Ramos (cell line): ENCODE results near the gene ST3GAL4.

ENCODE experiments used
- in situ Hi-C: fragments of 300-500 bp; cut with MboI; formaldehyde crosslinking; loops from one replicate; pipeline ENCODE4 v1.14.3; 2022; ENCODE audit warnings: low sequenced_read_pairs; ENCODE audit not compliant: unreplicated experiment

The ST3GAL4 gene

DNA sequence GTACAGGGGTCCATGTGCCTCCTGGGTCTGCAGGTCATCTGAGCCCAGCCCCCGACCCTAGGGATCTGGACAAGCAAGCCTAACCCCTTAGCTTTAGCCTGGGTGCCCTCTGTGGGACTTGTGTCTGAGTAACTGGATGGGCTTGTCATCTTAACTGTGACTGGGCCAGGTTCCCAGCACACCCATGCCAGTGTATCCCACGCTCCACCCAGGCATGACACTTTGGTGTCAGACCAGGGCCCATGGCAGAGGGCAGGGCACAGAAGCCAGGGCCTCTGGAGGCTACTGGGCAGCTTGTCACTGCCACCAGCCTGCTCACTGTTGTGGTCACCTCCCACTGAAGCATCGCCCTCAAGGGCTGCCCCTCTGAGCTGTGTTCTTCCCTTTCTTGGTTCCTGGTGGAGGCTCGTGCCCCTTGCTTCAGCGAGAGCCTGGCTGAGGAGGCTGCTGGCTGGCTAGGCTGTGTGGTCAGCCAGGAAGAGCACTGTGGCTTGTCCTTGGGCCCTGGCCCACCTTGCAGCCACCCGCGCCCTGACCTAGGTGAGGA is 80.8 kb downstream of the ST3GAL4 start:
- in situ Hi-C loops = loop anchor here (10.0 kb wide), 1 partner anchor 559 kb away; no protein-coding TSS in a partner anchor

DNA sequence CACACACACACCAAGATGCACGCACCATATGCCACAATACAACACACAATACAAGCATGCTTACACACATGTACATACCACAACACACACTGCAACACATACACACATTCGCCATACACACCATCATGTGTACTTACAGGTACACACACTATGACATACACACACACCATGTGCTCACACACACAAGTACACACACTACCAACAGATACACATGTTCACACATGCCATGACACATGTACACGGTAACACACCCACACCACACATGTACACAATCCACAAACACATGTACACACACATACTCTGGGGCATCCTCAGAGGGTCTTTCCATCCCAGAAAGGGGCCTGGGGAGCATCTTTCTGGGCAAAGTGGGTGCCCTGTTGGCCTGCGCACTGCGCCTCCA is 82.2 kb downstream of the ST3GAL4 start:
- in situ Hi-C loops = loop anchor here (10.0 kb wide), 1 partner anchor 557 kb away; no protein-coding TSS in a partner anchor

DNA sequence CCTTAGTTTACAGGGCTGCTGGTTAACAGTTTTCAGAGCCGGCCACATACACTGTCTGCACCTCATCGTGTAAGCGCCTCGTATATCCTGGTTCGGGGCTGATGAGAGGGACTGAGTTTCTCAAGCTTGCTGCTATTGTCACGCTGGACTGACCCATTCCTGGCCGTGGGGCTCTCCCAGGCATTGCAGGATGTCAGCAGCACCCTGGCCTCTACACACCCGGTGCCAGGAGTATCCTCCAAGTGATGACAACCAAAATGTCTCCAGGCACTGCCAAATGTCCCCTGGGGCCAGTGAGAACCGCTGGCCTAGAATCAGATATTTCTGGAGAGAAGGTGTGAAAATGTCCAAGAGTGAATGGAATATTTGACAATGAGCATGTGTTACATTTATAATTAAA is 82.8 kb downstream of the ST3GAL4 start:
- in situ Hi-C loops = loop anchor here (10.0 kb wide), 1 partner anchor 557 kb away; no protein-coding TSS in a partner anchor

DNA sequence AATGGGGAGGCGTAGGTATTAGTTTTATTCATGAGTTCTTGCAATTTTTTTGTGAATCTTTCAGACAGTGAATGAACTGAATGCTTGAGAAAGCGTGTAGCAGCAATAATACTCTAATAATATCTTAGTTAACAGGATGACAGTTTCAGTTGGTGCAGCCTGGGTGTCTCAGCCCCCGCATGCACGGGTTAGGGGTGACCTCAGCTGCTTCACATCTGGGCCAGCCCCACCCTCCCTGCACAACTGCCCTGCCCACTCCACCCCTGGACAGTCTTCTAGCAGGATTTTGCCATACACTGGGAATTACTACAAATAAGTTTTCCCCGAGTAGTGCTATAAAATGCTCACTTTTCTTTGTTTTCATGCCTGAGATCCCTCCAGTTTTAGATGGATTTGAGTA is 83.2 kb downstream of the ST3GAL4 start:
- in situ Hi-C loops = loop anchor here (10.0 kb wide), 1 partner anchor 556 kb away; no protein-coding TSS in a partner anchor

DNA sequence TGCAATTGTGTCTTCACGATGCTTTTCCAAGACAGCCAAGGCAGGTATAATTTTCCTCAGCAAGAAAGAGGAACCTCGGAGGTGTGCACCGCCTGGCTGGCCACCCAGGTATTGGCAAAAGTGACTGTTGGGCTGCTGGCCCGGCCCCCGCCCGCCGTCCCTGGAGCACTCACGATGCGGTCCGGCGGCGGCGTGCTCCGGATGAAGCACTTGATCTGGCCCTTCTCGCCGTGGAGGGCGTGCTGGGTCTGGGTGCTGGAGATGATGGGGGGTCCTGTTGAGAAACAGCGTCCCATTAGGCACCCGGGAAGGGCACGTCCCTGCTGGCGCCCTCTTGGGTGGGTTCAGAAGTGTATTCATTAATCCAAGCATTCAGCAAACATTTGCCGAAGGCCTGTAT is 84.8 kb downstream of the ST3GAL4 start:
- in situ Hi-C loops = loop anchor here (10.0 kb wide), 1 partner anchor 905 kb away; no protein-coding TSS in a partner anchor

DNA sequence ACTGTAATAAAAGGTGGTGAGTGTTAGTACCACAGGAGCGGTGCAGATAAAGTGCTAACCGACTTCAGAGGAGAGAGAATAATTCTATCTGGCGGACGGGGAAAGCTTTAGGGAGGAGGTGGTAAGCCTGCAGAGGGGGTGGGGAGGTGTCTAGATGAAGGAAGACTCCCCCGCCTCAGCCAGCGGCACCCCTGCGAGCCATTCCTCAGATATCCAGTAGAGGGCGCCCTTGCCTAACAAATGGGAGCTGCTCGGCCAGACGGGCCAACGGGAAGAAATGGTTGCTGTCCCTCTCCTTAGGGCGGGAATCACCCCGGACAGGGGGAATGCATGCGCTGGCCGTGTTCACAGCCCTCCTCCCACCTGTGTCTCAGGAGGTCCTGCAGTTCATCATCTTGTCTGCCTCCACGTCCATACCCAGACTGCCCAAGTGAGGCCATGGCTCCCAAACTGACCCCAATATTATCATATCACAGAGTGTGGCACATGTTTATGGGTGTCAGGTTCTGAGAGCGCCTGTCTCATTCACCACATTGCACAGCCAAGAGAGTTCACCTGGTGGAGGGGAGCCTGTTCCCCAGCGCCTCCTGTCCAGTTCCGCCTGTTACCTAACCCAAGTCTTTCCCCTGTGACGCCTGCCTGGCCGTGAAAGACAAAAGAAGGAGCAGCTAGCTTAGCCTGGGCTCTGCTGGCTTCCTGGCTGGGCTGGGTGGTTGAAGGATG is 85.5 kb downstream of the ST3GAL4 start:
- in situ Hi-C loops = loop anchor here (10.0 kb wide), 1 partner anchor 904 kb away; no protein-coding TSS in a partner anchor

DNA sequence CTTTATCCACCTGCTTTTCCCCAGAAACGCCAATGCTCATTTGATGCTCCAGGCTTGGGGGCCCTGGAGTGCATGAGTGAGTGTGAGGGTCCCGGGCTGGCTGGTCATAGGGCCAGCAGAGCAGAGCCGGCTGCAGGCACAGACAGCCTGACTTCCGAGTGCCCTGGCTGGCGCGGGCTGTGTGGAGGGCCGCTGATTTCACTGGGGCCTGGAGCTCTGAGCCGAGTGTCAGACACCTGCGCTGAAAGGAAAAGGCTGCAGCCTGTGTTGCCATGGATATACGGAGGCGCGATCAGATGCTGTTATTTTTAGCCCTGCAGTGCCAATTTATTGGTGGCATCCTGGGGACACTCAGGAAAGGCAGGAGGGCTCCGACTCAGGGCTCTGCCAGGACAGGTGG is 87.6 kb downstream of the ST3GAL4 start:
- in situ Hi-C loops = loop anchor here (10.0 kb wide), 1 partner anchor 902 kb away; no protein-coding TSS in a partner anchor

DNA sequence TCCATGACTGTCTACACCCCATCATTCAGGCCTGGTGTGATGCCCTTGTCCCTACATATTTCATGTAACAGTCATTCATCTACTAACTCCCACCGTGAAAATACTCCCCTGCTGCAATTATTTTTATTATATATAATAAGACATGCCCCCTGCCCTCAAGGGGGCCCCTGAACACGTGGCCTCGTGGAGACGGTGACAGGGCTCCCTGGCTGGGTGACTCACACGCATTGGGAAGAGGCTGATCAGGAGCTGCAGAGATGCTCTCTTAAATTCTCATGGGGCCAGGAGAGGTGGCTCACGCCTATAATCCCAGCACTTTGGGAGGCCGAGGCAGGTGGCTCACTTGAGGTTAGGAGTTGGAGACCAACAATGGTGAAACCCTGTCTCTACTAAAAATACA is 88.6 kb downstream of the ST3GAL4 start:
- in situ Hi-C loops = loop anchor here (10.0 kb wide), 1 partner anchor 901 kb away; no protein-coding TSS in a partner anchor

DNA sequence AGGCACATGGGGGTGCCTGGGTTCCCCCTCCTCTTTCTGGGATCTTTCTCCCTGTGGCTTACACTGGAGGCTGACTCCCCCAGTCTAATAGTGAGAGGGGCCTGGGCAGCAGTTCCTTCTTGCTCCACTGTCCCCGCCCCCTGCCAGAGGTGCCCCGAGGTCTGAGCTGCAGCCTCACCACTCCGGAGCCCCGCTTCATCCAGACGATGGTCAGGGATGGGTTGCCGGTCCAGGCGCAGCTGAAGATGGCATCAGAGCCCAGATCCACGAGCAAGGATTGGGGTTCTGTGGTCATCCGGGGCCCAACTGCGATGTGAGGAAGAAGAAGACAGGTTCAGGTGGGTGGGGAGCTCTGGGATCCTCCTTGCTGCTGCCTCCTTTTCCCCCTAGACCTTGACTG is 91.1 kb downstream of the ST3GAL4 start:
- in situ Hi-C loops = loop anchor here (10.0 kb wide), 1 partner anchor 898 kb away; no protein-coding TSS in a partner anchor

DNA sequence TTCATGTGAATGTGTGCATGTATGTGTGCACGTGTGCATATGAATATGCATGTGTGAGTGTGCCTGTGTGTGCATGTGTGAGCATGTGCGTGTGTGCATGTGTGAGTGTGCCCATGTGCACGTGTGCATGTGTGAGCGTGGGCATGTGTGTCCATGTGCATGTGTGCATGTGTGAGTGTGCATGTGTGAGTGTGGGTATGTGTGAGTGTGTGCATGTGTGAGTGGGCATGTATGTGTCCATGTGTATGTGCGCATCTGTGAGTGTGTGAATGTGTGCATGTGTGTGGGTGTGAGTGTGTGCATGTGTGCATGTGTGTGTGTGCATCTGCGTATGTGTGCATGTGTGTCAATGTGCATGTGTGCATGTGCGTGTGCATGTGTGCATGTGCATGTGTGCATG is 94.7 kb downstream of the ST3GAL4 start:
- in situ Hi-C loops = no loop called here

DNA sequence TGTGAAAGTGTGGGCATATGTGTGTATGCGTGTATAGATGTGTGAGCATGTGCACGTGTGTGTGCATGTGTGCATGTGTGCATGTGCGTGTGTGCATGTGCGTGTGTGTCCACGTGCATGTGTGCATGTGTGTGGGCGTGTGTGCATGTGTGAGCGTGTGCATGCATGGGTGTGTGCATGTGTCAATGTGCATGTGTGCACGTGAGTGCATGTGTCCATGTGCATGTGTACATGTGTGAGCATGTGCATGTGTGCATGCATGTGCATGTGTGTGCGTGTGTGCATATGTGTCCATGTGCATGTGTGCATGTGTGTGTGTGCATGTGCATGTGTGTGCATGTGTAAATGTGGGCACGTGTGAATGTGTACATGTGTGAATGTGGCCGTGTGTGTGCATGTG is 95.3 kb downstream of the ST3GAL4 start:
- in situ Hi-C loops = no loop called here

DNA sequence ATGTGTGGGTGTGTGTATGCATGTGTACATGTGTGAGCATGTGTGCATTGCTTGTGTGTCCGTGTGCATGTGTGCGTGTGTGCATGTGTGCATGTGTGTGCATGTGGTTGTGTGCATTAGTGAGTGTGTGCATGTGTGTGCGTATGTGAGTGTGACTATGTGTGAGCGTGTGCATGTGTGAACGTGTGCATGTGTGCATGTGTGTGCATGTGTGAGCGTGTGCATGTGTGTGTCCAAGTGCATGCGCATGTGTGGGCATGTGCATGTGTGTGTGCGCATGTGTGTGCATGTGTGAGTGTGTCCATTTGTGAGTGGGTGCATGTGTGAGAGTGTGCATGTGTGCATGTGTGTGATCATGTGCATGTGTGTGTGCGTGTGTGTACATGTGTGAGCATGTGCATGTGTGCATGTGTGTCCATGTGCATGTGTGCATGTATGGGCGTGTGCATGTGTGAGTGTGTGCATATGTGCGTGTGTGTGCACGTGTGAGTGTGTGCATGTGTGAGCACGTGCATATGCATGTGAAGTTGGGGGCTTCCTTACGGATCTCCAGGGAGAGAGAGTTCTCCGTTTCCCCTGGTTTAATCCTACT is 95.8 kb downstream of the ST3GAL4 start:
- in situ Hi-C loops = no loop called here

DNA sequence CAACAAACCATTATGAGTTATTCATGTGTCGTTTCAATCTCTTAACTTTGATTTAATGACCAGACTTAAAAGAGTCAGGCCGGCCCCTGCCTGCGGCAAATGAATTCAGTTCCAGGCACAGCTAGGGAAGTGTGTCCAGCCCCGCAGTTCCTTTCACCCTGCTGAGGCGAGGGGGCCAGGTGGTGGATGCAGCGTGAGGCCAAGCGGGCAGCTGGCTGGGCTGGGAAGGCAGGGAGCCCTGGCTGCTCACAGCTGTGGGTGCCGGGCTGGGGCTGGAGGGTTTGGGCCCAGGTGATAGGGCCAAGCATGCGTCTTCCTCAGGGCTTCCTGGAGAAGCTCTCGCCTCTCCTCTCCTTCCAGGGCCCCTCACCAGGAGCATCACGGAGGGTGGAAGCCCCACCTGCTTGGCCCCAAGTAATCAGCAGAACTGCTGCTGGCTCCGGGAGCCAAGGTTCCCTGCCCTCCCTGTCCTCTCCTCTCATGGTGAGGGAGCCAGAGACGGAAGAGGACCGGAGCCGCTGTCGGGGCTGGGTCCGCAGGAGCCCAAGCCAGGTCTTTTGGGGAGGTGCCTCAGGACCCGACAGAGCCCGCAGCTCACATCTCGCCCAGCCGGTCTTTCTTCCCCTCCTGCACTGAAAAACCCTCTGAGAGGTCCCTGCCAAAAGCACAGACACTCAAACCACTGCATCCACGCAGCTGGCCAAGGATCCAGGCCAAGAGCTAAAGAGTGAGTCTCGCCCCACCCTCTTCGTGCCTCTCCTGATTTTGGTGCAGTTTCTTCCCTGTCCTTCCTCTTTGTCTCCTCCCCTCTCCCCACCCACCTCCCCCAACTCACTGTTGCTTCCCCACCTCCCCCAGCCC is 97.0 kb downstream of the ST3GAL4 start:
- in situ Hi-C loops = no loop called here

DNA sequence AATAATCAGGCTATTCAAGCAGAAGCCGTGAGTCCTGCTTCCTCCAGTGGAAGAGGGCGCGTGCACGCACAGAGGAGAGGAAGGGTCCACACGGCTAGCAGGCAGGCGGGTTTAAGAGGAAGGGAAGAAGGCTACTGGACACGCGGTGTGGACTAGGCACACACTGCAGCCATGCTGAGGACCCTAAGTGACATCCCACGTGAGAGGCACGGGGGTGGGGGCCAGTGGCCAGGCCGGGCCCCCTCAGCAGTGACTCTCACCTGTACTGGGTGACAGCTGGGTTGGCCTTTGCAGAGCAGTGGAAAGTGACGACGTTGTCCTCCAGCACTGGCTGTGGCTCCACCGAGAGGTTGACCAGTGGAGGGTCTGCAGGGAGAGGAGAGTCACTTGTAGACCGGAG is 100.6 kb downstream of the ST3GAL4 start:
- in situ Hi-C loops = no loop called here

DNA sequence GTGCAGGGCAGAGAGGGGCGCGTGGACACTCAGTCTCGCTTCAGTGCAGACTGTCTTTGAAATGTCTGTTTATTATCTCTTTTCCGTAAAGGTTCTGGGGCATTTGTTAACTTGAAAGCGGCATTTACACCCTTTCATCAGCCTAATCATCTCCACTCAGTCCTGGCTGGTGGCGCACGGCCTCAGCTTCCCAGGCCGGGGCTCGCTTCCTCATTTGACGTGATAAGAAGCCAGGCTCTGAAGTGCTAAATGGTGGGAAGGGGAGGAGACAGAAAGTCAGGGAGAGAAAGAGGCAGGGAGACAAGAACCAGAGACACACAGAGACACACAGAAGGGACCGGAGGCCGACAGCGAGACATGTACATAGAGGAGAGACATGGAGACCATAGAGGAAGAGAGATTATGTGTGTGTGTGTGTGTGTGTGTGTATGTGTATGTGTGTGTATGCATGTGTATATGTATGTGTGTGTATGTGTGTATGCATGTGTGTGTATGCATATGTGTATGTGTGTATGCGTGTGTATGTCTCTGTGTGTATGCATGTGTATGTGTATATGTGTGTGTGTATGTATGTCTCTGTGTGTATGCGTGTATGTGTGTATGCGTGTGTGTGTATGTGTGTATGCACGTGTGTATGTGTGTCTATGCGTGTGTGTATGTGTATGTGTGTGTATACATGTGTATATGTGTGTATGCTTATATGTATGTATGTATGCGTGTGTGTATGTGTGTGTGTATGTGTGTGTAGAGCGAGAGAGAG is 101.5 kb downstream of the ST3GAL4 start:
- in situ Hi-C loops = no loop called here

DNA sequence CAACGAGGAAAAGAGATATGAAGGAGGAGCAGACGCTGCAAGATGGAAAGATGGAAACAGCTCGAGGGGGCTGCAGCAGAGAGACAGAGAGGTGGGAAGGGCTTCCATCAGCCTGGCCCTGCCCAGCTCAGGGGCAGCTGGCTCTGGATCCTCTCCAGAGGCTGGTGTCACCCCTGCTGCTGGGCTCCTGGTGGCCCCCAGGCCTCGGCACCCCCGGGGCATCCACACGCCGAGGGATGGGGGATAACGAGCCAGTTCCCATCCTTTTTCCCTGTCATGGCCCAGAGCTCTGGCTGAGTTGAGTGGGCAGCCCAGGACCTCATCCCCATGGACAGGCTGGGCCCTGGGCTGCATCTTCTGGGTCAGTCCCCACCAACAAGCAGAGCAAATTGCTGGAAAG is 102.3 kb downstream of the ST3GAL4 start:
- in situ Hi-C loops = no loop called here

DNA sequence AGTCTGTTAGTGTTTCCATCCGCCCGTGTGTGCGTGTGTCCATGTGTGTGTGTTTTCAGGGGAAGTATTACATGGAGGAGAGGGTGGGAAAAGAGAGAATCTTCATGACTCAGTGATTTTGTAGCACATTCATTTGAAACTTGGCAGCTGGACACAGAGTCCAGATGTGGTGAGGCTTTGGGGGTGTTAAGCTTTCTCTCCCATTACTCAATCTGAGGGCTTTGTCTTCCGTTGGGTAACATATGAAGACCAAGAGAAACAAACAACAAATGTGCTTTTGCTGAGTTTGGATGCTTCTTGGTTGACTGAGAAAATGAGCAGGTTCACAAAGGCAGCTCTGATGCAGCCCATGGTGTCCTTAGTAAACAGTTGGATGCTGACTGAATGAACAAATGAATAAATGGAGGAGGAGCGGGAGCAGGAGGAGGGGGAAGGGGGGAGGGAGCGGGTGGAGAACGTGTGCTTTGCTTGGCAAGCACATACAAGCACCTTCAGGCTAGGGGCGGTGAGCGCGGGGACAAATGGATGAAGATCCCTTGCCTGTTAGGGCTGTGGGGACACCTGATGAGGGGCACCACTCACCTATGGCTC is 104.3 kb downstream of the ST3GAL4 start:
- in situ Hi-C loops = no loop called here

DNA sequence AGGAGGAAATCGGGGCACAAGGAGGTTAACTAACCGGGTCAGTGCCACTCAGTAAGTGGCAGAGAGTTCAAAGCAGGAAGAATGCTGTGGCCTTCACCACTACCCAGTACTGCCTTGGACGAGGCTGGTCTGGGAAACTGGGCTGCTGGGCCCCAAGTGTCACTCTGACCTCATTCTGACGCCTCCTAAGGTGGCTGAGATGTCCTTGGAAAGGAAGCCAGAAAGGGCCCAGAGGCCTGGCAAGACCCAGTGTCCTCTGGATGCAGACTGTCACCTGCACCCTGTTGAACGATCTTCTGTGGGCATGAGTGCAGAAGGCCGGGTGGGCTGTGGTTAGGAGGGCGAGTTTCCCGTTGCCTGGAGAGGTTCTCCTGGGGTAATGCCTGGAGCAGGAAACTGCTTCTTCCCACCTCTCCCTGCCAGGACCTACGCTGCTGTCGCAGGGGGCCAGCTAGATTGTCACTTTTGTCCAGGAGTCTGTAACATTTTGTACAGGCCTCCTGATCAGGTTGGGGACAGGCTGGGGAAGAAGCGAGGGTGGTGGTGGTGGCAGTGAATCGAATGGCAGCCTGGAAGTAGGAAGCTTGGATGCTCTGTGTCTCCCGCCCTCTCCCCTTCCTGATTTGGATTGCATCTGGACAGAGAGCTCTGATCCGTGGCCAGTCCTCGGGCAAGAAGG is 105.1 kb downstream of the ST3GAL4 start:
- in situ Hi-C loops = no loop called here

DNA sequence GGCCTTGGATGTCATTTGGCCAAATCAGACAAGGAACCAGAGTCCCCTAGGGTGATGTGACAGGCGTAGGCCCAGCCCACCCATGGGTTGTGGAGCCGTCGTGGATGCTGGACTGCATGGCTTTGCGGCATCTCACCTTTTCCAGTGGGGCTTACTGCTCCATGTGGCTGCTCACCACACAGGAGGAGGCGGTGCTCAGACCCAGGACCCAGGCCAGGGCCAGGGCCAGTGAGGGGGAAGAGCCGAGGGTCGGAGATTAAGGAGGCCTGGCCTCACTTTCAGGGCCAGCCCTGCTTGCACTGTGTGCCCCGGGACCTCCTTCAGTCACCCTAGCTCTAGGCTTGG is 105.6 kb downstream of the ST3GAL4 start:
- in situ Hi-C loops = no loop called here
